Measurements from ENCODE around the gene HELT. TPM values are rescaled to one million over a fixed set of nuclear protein-coding genes. Genes with fewer than 3 reads are reported as not detected.

Gene HELT
- not detected in 2 replicates for total RNA-seq

GRCh38 chr4:185017964-185018772, at the start of gene HELT:
TSS of gene HELT (plus strand) at chr4:185018490. CDS start at chr4:185018929, 439 bp downstream.

Other genes with a start within 250 kb of the HELT start
- 29.7 and 30.7 TPM in 2 replicates for gene ACSL1, start 192.5 kb upstream of the HELT start, total RNA-seq
- gene SLC25A4, start 124.8 kb downstream of the HELT start, total RNA-seq = 23.4 and 24.5 TPM in 2 replicates
- gene CFAP97, start 185.5 kb downstream of the HELT start, total RNA-seq = 45.2 and 45.9 TPM in 2 replicates
- gene SNX25, start 191.1 kb downstream of the HELT start, total RNA-seq = 52.0 and 89.1 TPM in 2 replicates